Head of caudate nucleus (tissue), 42 donors: ENCODE data around the gene MYO7A.
A peak's percentile ranks its signal among the peaks of the same experiment; 100 is the strongest.

Experiments
- DNase-seq, 42 donors: peaks; one replicate each; pipeline versions ENCODE4 v3.0.0 to v3.0.0-alpha.2; 2020 to 2021; ENCODE audit warnings: mixed read lengths in 7 of 42
- intact Hi-C: fragments of 100-400 bp; cut with DNase I; formaldehyde crosslinking; loops from one replicate; pipeline ENCODE4 v1.15.0; 2022

The MYO7A gene

DNA sequence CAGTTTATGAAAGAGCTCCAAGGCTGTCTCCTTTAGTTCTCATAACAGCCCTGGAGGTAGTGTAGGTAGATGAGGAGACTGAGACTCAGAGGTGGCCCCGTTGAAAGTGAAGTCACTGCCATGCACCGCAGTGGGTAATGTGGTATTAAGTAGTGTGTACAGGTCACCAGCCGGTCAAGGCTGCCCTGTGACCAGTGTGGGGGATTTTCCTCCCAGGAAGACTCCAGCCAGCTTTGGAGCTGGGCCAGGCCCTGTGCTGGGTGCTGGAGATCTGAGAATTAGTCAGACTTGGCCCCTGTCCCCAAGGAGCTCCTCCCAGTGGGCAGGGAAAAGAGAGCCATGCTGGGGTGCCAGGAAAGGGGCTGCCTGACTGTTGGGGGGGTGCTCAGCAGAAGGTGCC is 20.1 kb upstream of the MYO7A start:
- DNase-seq: peak in 10 of 42 donors; percentile 28 to 75 (median 52)
- intact Hi-C loops: no loop called here

DNA sequence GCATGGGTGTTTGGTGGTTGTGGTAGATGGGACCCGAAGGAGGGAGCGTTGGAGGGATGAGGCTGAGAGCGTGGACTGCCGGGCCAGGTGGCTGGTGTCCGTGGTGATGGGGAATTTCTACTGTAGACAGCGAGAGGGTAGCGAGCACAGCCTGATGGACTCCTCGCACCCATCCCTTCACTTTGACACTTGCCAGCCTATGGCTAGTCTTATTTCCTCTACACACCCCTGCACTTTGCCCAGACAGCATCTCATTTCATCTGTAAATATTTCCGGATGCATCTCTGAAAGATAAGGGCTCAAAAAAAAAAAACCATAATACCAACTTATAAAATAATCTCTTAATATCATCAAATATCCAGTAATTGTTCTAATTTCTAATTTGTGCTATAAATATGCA is 19.6 kb upstream of the MYO7A start:
- DNase-seq: no peak
- intact Hi-C loops: no loop called here

DNA sequence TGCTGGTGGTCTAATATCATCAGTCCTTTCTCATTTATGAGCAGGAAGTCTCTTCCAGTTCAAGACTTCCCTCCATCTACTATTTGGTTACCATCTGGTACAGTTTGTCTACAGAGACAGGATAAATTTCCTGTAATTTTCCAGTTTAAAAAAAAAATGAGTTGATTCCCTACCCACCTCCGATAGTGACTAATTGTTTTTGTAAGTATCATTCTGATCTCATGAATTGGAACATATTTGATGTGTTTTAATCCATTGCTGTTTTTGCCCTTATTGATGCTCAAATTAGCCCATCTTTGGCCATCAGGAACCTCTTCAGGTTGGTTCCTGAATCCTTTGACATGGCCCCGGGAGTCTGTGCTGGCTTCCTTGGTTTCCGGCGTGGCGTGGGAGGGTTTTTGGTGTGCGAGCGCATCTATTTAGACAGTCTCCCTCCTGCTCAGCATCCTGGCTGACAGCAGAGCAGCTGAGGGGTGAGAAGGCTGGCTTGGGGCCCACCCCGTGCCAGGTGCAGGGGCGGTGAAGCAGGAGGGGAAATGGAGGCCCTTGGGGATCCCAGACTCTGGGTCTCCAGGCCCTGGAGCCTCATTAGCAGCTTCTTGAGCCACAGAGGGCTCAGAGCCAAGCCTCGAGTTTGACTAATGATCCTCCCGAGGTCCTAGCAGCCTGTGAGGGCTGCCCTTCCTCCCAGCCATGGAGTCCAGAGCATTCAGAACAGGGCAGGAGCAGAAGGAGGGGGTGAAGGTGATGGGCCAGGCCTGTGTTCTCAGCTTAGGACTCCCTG is 18.6 kb upstream of the MYO7A start:
- no peak for DNase-seq
- intact Hi-C loops: no loop called here

DNA sequence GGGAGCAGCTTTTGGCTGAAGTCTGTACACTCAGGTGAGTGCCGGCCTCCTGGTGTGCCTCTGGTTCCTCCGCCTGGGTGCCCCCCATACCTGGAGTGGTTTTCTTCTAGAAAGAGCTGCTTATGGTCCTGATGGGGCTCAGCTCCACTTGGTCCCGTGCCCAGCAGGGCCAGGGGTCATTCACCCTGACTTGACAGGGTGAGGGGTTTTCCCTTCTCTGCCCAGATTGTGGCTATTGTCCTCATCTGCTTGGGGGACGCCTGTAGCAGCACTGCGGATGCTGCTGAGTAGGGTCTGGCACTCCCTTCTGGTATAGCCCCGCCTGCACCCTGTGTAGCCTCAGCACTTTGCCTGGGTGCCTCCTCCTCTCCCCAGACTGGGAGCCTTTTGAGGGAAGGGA is 17.2 kb upstream of the MYO7A start:
- intact Hi-C loops: no loop called here
- no peak for DNase-seq

DNA sequence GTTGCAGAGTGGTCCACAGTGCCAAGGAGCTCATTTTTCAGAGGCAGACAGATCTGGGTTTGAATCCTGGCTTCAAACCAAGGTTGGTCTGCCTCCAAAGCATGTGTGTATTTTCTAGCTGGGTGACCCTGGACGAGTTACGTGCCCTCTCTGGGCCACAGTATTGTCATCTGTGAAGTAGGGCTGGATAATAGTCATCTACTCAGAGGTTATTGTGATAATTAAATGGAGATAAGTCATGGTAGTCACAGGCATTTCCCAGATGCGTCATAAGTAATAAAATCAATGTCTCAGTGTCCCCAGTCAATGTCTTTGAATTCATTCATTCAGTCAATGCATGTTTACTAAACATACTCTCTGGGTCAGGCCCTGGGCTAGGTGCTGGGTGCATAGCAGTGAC is 16.8 kb upstream of the MYO7A start:
- no peak for DNase-seq
- intact Hi-C loops: no loop called here

DNA sequence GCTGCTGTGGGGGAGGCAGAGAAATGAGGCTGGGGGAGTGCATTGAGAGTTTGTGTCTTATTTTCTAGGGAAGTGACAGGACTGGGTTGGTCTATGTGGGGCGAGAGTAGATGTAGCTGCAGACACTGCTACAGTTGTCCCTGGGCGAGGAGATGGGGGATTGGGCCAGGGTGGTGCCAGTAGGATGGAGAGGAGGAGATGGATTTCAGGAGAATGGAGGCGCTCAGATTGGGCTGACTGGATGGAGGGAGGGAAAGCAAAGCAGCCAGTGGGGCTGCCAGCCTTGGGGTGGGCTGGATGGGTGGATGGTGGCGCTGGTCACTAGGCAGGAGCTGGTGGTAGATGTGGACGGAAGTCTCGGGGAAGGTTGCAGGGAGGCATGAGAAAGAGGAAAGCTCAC is 16.1 kb upstream of the MYO7A start:
- intact Hi-C loops: no loop called here
- DNase-seq: no peak

DNA sequence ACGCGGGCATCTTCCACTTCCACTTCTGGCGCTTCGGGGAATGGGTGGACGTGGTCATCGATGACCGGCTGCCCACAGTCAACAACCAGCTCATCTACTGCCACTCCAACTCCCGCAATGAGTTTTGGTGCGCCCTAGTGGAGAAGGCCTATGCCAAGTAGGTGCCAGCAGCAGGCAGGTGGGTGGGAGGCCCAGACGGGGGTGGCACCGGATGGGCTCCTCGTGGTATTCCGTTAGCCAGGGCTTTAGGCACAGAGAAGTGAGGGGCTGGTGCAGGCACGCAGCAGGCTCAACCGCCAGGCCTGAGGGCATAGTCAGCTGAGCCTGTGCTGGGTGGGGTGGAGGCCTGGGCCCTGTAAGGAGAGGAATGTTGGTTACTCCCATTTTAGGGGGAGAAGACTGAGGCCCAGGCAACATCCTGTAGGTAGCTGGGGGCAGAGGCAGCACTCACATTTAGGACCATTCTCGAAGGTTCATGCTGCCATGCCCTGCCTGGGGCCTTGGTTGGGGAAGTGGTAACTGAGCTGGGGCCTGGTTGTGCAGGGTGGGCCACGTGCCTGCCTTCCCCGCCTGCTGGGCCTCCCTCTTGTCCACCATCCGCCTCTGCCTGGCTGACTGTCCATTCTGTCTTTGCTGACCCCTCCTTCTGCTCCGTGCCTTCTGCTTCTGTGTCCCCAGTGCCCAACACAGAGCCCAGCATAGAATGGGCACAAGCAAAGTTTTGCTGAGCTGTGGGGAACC is 15.2 kb upstream of the MYO7A start:
- no peak for DNase-seq
- intact Hi-C loops: no loop called here

DNA sequence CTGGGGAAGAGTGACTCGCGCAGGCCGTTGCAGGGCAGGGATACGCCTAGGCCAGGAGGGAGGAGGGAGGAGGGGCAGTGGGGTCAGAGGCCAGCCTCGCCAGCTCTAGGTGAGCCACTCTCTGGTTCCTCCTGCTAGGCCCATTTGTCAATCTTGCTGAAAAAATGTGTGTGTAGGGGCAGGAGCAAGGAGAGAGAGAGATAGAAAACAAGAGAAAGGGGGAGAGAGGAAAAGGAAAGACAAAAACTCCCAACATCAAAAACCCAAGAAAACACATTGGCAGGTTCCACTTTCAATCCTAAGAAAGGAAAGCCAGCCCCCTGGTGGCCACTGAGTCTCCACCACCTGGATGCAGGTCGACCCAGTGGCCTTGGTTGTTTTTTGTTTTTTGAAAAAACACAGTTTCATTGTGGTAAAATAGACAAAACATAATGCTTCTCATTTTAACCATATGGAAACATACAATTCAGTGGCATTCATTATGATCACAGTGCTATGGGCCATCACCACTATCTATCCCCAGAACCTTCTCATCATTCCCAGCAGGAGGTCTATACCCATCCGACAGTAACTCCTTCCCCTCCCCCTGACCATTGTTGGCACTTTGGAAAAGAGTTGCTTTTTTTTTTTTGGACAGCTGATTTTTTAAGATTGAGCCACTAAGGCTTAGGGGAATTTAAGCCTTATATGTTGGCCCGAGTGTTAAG is 14.5 kb upstream of the MYO7A start:
- DNase-seq: peak in 15 of 42 donors; percentile 29 to 75 (median 44)
- intact Hi-C loops: no loop called here

DNA sequence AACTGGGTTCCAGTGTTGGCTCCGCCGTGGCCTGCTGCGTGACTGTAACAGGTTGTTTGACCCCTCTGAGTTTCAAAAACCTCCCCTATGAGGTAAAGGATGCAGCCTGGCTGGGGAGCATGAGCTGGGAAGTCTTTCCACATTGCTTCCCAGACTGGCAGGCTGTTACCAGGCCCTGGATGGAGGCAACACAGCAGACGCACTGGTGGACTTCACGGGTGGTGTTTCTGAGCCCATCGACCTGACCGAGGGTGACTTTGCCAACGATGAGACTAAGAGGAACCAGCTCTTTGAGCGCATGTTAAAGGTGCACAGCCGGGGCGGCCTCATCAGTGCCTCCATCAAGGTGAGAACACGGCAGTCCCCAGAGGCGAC is 14.0 kb upstream of the MYO7A start:
- intact Hi-C loops: no loop called here

DNA sequence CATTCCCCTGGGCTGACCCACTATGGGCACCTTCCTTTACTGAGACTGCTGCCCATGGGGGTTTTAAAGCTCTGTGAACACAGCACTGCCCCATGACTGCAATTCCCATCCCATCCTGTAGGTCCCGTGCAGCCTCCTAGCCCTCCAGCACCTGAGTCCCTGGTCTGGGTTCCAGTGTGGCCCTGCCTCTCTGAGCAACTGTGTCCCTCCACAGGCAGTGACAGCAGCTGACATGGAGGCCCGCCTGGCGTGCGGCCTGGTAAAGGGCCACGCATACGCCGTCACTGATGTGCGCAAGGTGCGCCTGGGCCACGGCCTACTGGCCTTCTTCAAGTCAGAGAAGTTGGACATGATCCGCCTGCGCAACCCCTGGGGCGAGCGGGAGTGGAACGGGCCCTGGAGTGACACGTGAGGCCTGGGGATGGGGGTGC is 12.8 kb upstream of the MYO7A start:
- DNase-seq: no peak
- intact Hi-C loops: no loop called here

More for the DNA sequence above, 14.0 kb upstream of the MYO7A start:
- DNase-seq: no peak

DNA sequence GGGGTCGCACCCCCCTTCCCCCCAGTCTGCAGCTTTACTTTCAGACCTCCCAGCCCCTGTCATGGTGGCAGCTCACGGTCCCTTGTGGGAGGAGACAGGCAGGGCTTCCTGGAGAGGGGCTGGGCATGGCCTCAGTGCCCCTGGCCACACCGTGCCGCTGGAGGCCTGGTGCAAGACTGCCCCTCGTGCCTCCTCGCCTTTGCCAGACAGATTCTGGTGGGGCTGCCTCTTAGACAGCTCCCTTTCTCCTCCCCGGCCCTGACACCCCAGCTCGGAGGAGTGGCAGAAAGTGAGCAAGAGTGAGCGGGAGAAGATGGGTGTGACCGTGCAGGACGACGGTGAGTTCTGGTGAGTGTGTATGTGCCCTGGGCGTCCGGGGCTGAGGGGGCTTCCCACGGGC is 12.1 kb upstream of the MYO7A start:
- no peak for DNase-seq
- intact Hi-C loops: no loop called here

DNA sequence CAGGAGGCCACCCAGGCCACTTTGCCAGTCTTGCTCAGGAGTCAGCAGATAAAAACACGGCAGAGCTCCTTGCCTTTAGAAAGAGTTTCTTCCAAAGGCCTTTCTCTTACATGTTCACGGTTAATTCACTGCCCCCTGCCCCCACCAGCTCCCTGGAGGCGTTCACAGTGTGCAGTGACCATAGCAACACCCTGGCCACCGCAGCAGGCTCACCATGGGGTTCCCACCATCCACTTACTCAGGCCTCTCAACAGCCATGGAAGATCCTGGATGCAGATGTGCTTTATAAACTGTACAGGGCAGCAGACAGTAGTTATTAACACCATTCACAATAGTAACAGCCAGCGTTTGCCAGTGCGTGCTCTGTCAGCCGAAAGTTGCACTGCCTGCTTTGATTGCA is 10.6 kb upstream of the MYO7A start:
- no peak for DNase-seq
- intact Hi-C loops: no loop called here

DNA sequence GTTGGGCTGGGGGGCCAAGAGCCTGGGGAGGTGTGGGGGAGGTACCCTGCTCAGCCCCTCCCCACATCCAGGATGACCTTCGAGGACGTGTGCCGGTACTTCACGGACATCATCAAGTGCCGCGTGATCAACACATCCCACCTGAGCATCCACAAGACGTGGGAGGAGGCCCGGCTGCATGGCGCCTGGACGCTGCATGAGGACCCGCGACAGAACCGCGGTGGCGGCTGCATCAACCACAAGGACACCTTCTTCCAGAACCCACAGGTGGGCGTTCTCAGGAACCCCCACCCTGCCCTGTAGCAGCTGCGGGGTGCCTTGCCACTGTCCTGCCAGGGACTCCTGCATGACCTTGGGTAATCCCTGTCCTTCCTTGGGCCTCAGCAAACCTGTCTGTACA is 10.0 kb upstream of the MYO7A start:
- intact Hi-C loops: no loop called here
- no peak for DNase-seq

DNA sequence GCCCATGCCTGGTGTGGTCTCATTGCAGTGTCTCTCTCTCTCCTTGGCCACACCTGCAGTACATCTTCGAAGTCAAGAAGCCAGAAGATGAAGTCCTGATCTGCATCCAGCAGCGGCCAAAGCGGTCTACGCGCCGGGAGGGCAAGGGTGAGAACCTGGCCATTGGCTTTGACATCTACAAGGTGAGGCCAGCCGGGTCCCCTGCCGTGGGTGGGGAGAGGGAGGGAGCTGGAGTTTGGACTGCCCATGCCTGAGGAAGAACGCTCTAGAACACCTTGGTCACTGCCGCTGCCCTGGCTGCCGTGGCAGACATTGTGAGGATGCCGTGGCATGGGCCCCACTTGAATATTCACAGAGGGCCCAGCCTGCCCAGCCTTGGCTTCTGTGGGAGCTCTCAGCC is 9.1 kb upstream of the MYO7A start:
- DNase-seq: no peak
- intact Hi-C loops: no loop called here

DNA sequence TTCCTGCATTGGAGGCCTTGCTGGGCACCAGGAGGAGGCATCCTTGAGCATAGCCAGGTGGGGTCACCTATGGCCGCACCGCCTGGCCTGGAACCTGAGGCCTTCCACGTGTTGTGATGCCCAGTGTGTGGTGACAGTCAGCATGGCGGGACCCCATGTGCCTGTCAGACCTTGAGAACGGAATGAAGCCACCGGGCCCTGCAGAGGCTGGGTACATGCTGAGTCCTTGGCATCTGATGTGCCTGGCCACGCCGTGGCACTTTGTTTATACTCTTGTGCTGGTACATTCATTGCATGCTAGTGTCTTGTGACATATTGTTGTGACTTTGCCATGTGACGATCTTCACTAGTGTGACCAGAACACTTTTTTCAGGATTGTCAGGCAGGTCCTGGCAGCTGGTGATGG is 8.5 kb upstream of the MYO7A start:
- DNase-seq: no peak
- intact Hi-C loops: no loop called here

DNA sequence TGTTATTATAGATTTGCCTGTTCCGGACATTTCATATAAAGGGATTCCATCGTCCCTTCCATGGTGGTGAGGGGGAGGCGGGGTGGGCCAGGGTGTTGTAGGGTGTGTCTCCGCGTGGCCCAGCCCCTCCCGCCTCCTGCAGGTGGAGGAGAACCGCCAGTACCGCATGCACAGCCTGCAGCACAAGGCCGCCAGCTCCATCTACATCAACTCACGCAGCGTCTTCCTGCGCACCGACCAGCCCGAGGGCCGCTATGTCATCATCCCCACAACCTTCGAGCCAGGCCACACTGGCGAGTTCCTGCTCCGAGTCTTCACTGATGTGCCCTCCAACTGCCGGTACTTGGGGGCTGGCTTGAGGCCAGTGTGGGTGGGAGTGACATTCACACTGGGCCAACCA is 7.5 kb upstream of the MYO7A start:
- intact Hi-C loops: loop anchor here (10.0 kb wide), 1 partner anchor 424 kb away; no protein-coding TSS in a partner anchor
- DNase-seq: no peak

DNA sequence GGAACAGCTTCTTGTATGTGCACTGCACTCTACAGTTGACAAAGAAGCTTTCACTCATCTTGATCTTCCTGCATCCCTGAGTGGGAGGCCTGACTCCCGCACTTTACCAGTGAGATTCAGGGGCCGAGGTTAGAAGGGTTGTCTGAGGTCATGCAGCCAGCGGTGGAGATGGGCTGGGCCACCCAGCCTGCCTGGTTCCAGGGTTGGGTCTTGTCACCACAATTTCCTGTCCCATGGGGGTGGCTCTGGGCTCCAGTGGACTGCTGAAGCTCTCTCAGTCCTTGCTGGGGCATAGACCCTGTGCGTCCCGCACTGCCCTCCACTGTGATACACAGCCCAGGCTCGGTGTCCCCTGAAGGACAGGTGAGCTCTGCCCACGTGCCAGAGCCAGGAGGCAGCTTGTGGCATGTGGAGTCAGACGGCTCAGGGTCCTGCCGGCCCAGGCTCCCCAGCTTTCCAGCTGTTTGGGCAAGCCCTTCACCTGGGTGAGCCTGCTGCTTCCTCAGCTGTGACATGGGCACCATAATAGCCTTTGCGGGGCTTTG is 6.9 kb upstream of the MYO7A start:
- intact Hi-C loops: loop anchor here (10.0 kb wide), 1 partner anchor 424 kb away; no protein-coding TSS in a partner anchor
- DNase-seq: no peak

DNA sequence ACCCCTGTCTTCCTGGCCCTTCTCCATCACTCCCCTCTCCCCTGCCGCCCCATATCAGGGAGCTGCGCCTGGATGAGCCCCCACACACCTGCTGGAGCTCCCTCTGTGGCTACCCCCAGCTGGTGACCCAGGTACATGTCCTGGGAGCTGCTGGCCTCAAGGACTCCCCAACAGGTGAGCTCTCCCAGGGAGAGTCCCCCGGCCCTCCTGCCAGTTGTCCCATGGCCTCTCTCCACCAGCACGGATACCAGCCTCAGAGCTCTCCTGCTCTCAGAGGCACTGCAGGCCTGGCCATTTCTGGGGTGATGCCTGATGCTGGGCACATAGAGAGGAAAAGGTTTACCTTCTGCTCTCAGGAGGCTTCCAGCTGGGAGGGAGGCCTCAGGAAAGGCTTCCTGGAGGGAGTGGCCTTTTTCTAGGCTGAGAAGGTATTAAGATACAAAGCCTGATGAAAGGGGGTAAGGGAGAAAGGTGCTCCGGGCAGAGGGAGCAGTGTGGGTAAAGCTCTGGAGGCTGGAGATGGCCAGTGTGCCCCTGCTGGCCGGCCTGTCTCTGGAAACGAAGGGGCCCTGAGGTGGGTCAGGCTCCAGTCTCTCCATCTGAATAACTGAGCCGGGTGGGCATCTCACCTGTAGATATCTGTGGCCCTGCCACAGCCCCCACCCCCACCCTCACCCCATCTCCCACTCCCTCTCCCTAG is 6.0 kb upstream of the MYO7A start:
- intact Hi-C loops: loop anchor here (10.0 kb wide), 1 partner anchor 423 kb away; no protein-coding TSS in a partner anchor

DNA sequence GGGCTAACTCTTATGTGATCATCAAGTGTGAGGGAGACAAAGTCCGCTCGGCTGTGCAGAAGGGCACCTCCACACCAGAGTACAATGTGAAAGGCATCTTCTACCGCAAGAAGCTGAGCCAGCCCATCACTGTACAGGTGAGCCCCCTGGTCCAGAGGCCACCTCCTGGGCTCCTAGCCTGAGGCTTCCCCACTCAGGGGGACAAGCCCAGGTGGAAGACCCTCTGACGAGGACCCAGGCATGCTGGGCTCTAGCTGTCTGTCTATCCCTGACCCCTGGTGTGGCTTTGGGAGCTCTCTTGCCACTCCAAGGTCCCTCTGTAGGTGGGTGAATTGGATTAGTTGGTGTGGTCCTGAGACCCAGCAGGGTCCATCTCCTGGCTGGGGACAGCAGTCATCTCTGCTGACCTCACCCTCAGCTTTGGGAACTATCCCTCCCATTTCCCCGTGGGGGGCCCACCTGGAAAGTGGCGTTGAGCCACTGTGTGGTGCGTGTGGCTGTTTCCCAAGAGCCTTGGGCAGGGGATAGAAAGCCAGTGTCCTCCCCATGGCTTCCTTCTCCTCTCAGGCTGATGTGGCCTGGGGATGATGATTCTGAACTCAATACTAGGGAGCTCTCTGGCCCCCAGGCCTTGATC is 5.4 kb upstream of the MYO7A start:
- intact Hi-C loops: loop anchor here (10.0 kb wide), 1 partner anchor 422 kb away; no protein-coding TSS in a partner anchor
- DNase-seq: no peak

More for the DNA sequence above, 6.0 kb upstream of the MYO7A start:
- no peak for DNase-seq
